Liver (tissue), 9 donors: ENCODE data around the gene SP100. TPM values are rescaled to one million over a fixed set of nuclear protein-coding genes. Genes with fewer than 3 reads are reported as not detected.
A peak's percentile ranks its signal among the peaks of the same experiment; 100 is the strongest.

ENCODE experiments used
- DNase-seq: peaks from one replicate; pipeline ENCODE4 v3.0.0-alpha.2; 2017; ENCODE audit warnings: low spot score
- H3K27ac ChIP-seq, 2 donors: one replicate each; pipeline ENCODE4 v1.7.0; 2013; ENCODE audit warnings: inconsistent platforms in 2 of 2, low read length in 2 of 2, control low read depth in 1 of 2, low read depth in 1 of 2, mild to moderate bottlenecking in 1 of 2
- H3K27me3 ChIP-seq, 4 donors: one replicate each; pipeline versions ENCODE4 v1.6.1 to v1.7.0; 2013; ENCODE audit warnings: low read length in 3 of 4, inconsistent platforms in 1 of 4, mild to moderate bottlenecking in 1 of 4, moderate library complexity in 1 of 4; ENCODE audit not compliant: control insufficient read depth in 4 of 4, insufficient read depth in 4 of 4
- H3K36me3 ChIP-seq, 4 donors: one replicate each; pipeline versions ENCODE4 v1.6.1 to v1.7.0; 2013; ENCODE audit warnings: low read length in 3 of 4, mild to moderate bottlenecking in 3 of 4, low read depth in 1 of 4, moderate library complexity in 1 of 4; ENCODE audit not compliant: control insufficient read depth in 4 of 4, insufficient read depth in 3 of 4
- H3K4me1 ChIP-seq, 4 donors: one replicate each; pipeline versions ENCODE4 v1.6.1 to v1.7.0; 2013; ENCODE audit warnings: low read length in 3 of 4, mild to moderate bottlenecking in 3 of 4, moderate library complexity in 1 of 4; ENCODE audit not compliant: control insufficient read depth in 4 of 4, insufficient read depth in 4 of 4
- H3K4me3 ChIP-seq, 3 donors: one replicate each; pipeline versions ENCODE4 v1.6.1 to v1.7.0; 2013; ENCODE audit warnings: low read length in 3 of 3, control low read depth in 1 of 3, low read depth in 1 of 3, mild to moderate bottlenecking in 1 of 3
- H3K9ac ChIP-seq, 2 donors: one replicate each; pipeline ENCODE4 v1.7.0; 2013; ENCODE audit warnings: low read length in 2 of 2, mild to moderate bottlenecking in 2 of 2, moderate library complexity in 2 of 2, control low read depth in 1 of 2, low read depth in 1 of 2
- H3K9me3 ChIP-seq, 4 donors: one replicate each; pipeline versions ENCODE4 v1.6.1 to v1.7.0; 2013; ENCODE audit warnings: low read length in 3 of 4; ENCODE audit not compliant: control insufficient read depth in 4 of 4
- ATF3 ChIP-seq: IDR thresholded peaks from 2 replicates; pipeline ENCODE4 v1.6.1; 2016; ENCODE audit warnings: antibody characterized with exemption
- CTCF ChIP-seq: fragments of 150-350 bp; IDR thresholded peaks from 2 replicates; pipeline ENCODE4 v1.5.1; 2017; ENCODE audit warnings: improper control_type of control experiment, low read depth, low read length; ENCODE audit not compliant: missing input control
- EGR1 ChIP-seq, 2 donors: IDR thresholded peaks; 2 replicates each; pipeline ENCODE4 v1.6.1; 2016 to 2018; ENCODE audit warnings: antibody characterized with exemption in 2 of 2, low read depth in 2 of 2
- FOXA1 ChIP-seq: IDR thresholded peaks from 2 replicates; pipeline ENCODE4 v1.6.1; 2016; ENCODE audit warnings: antibody characterized with exemption
- FOXA2 ChIP-seq: IDR thresholded peaks from 2 replicates; pipeline ENCODE4 v1.6.1; 2016; ENCODE audit warnings: antibody characterized with exemption
- GABPA ChIP-seq, 2 donors: IDR thresholded peaks in 1 of 2; conservative IDR thresholded peaks in 1 of 2; 2 replicates each; pipeline ENCODE4 v1.6.1; 2016; ENCODE audit warnings: antibody characterized with exemption in 2 of 2, mild to moderate bottlenecking in 1 of 2, moderate library complexity in 1 of 2
- HNF4A ChIP-seq, 2 donors: conservative IDR thresholded peaks; 2 replicates each; pipeline ENCODE4 v1.6.1; 2016; ENCODE audit warnings: antibody characterized with exemption in 2 of 2, mild to moderate bottlenecking in 2 of 2
- HNF4G ChIP-seq: IDR thresholded peaks from 2 replicates; pipeline ENCODE4 v1.6.1; 2016; ENCODE audit warnings: antibody characterized with exemption
- JUND ChIP-seq, 2 donors: IDR thresholded peaks; 2 replicates each; pipeline ENCODE4 v1.6.1; 2016; ENCODE audit warnings: antibody characterized with exemption in 2 of 2
- MAX ChIP-seq: IDR thresholded peaks from 2 replicates; pipeline ENCODE4 v1.6.1; 2016; ENCODE audit warnings: antibody characterized with exemption
- NR2F2 ChIP-seq: IDR thresholded peaks from 2 replicates; pipeline ENCODE4 v1.6.1; 2016; ENCODE audit warnings: antibody characterized with exemption
- RAD21 ChIP-seq, 2 donors: IDR thresholded peaks; 2 replicates each; pipeline ENCODE4 v1.6.1; 2016; ENCODE audit warnings: antibody characterized with exemption in 2 of 2, mild to moderate bottlenecking in 2 of 2
- REST ChIP-seq: IDR thresholded peaks from 2 replicates; pipeline ENCODE4 v1.6.1; 2016; ENCODE audit warnings: antibody characterized with exemption, mild to moderate bottlenecking
- RXRA ChIP-seq, 2 donors: IDR thresholded peaks; 2 replicates each; pipeline ENCODE4 v1.6.1; 2017 to 2018; ENCODE audit warnings: antibody characterized with exemption in 2 of 2, mild to moderate bottlenecking in 1 of 2
- SP1 ChIP-seq: IDR thresholded peaks from 2 replicates; pipeline ENCODE4 v1.6.1; 2018; ENCODE audit warnings: antibody characterized with exemption, mild to moderate bottlenecking
- TAF1 ChIP-seq: conservative IDR thresholded peaks from 2 replicates; pipeline ENCODE4 v1.6.1; 2016; ENCODE audit warnings: antibody characterized with exemption, mild to moderate bottlenecking
- YY1 ChIP-seq: IDR thresholded peaks from 2 replicates; pipeline ENCODE4 v1.6.1; 2016; ENCODE audit warnings: antibody characterized with exemption, mild to moderate bottlenecking
- ZBTB33 ChIP-seq: IDR thresholded peaks from 2 replicates; pipeline ENCODE4 v1.6.1; 2016; ENCODE audit warnings: antibody characterized with exemption
- WGBS: extraction: QIAGEN DNeasy Blood & Tissue Kit; methylation state at CpG from one replicate; pipeline ENCODE4 v1.1.7; 2013; 5-methylcytosine and 5-hydroxymethylcytosine counted together
- polyA plus RNA-seq, 2 donors: library from polyadenylated mRNA; stranded (reverse) in 1 of 2; unstranded in 1 of 2; fragments of 200-250 nt in 1 of 2; fragments of >200 nt in 1 of 2; fragmentation: Nextera tagmentation in 1 of 2; extraction: Ambion mirVana in 1 of 2; gene quantifications; one replicate each; pipeline versions ENCODE4 v1.2.1 to v1.2.3, GENCODE V29; 2013 to 2015
- total RNA-seq, 2 donors: library from RNA; depleted of rRNA; stranded (reverse); fragments of >200 nt; gene quantifications; one replicate each; pipeline ENCODE4 v1.2.3, GENCODE V29; 2014
- donor health status: healthy.
- donor health status: healthy.
- donor health status: healthy.
- donor health status: healthy.
- donor health status: healthy.

SP100 gene
- total and polyA plus RNA-seq, 4 donors = 21.9 to 45.5 (median 33.1) TPM

- TF ChIP-seq ATF3 (no peak), HNF4A (conservative IDR thresholded peaks at IDR 0.05) (no peak), JUND (IDR thresholded peaks at IDR 0.05) (no peak), SP1 (no peak), RXRA (IDR thresholded peaks at IDR 0.05) (no peak)
Measured at GRCh38 chr2:230496891-230497290, 80.9 kb downstream of the SP100 start (continued).

GRCh38 chr2:230498506-230499107 is 82.6 kb downstream of the SP100 start:
- Histone ChIP-seq H3K9ac (no peak overlapping the region), H3K4me3 (no peak overlapping the region), H3K4me1 (peaks cover 0 to 6% (median 1%) of the 10 kb centered on the region in 4 donors), H3K27me3 (no peaks in the 10 kb centered on the region), H3K27ac (no peak overlapping the region), H3K36me3 (peaks cover 2 to 34% (median 27%) of the 10 kb centered on the region in 4 donors), H3K9me3 (no peaks in the 10 kb centered on the region)
- no peak for TF ChIP-seq RXRA (IDR thresholded peaks at IDR 0.05)
- no peak for TF ChIP-seq RAD21 (IDR thresholded peaks at IDR 0.05)
- TF ChIP-seq ATF3 = no peak
- no peak for TF ChIP-seq FOXA1
- no peak for TF ChIP-seq ZBTB33
- TF ChIP-seq YY1 = no peak
- TF ChIP-seq HNF4A (conservative IDR thresholded peaks at IDR 0.05) = no peak
- TF ChIP-seq EGR1 (IDR thresholded peaks at IDR 0.05; ENCODE audit: low read depth in 2 of 2) = no peak
- no peak for TF ChIP-seq NR2F2
- TF ChIP-seq SP1 = no peak
- TF ChIP-seq FOXA2 = no peak
- TF ChIP-seq GABPA (IDR thresholded peaks at IDR 0.05 in 1 of 2, conservative IDR thresholded peaks at IDR 0.05 in 1 of 2) = no peak
- no peak for DNase-seq
- WGBS = 77% methylated on average over 5 of the region's 5 CpGs

GRCh38 chr2:230502593-230502992 is 86.6 kb downstream of the SP100 start:
- H3K4me3 ChIP-seq = no peak overlapping the region
- TF ChIP-seq ATF3 (no peak), JUND (IDR thresholded peaks at IDR 0.05) (peak in 1 of 2 donors; percentile 58), GABPA (IDR thresholded peaks at IDR 0.05 in 1 of 2, conservative IDR thresholded peaks at IDR 0.05 in 1 of 2) (no peak), FOXA2 (peak; percentile 69), SP1 (peak; percentile 65), ZBTB33 (peak; percentile 70), TAF1 (no peak), YY1 (peak; percentile 24), HNF4G (no peak), REST (no peak), FOXA1 (peak; percentile 82), HNF4A (conservative IDR thresholded peaks at IDR 0.05) (peak; percentile 46 to 67), RXRA (IDR thresholded peaks at IDR 0.05) (peak; percentile 91 to 96), NR2F2 (peak; percentile 78), RAD21 (IDR thresholded peaks at IDR 0.05) (no peak), MAX (peak; percentile 44), CTCF (no peak)

More at GRCh38 chr2:230502593-230502992, 86.6 kb downstream of the SP100 start:
- H3K36me3 ChIP-seq = peaks cover 0 to 24% (median 18%) of the 10 kb centered on the region in 4 donors
- WGBS = 52% methylated on average over 7 of the region's 7 CpGs
- no peaks in the 10 kb centered on the region for H3K9me3 ChIP-seq
- no peaks in the 10 kb centered on the region for H3K27me3 ChIP-seq
- no peak for DNase-seq
- peak overlapping the region; percentile 3 to 40 for H3K27ac ChIP-seq
- peaks cover 2 to 14% (median 7%) of the 10 kb centered on the region in 4 donors for H3K4me1 ChIP-seq
- H3K9ac ChIP-seq = no peak overlapping the region
